Prostate gland (tissue), 2 donors: ENCODE measurements around the gene SLC1A7. TPM values are rescaled to one million over a fixed set of nuclear protein-coding genes. Genes with fewer than 3 reads are reported as not detected.

Source experiments
- DNase-seq: peaks from one replicate; pipeline ENCODE4 v3.0.0-alpha.2; 2019; ENCODE audit warnings: low spot score
- H3K27ac ChIP-seq, 2 donors: fragments of 200-600 bp; sonication (generic); 2 replicates each; pipeline ENCODE4 v1.5.1; 2017 to 2019
- H3K27me3 ChIP-seq: fragments of 200-600 bp; sonication (generic); replicated peaks from 2 replicates; pipeline ENCODE4 v1.5.1; 2019; ENCODE audit not compliant: insufficient read depth
- H3K36me3 ChIP-seq, 2 donors: fragments of 200-600 bp; sonication (generic); 1 replicate in 1 of 2; 2 replicates in 1 of 2; pipeline versions ENCODE4 v1.5.1 to v1.8.1; 2017 to 2019
- H3K4me1 ChIP-seq: fragments of 200-600 bp; sonication (generic); replicated peaks from 2 replicates; pipeline ENCODE4 v1.5.1; 2019
- H3K4me3 ChIP-seq, 2 donors: fragments of 200-600 bp; sonication (generic); 2 replicates each; pipeline ENCODE4 v1.5.1; 2017 to 2019
- H3K9me3 ChIP-seq: fragments of 200-600 bp; sonication (generic); 2 replicates; pipeline ENCODE4 v1.5.1; 2017
- POLR2A ChIP-seq: fragments of 450-650 bp; IDR thresholded peaks from one replicate; pipeline ENCODE4 v1.6.1; 2016; ENCODE audit warnings: antibody characterized with exemption, mild to moderate bottlenecking
- POLR2AphosphoS5 ChIP-seq: sonication (generic); formaldehyde crosslinking; IDR thresholded peaks from one replicate; pipeline ENCODE4 v1.6.1; 2017; ENCODE audit warnings: antibody characterized with exemption
- WGBS: methylation state at CpG from one replicate; pipeline ENCODE4 v1.1.5; 2018; 5-methylcytosine and 5-hydroxymethylcytosine counted together
- intact Hi-C: fragments of 100-400 bp; cut with DNase I; formaldehyde crosslinking; loops from one replicate; pipeline ENCODE4 v1.14.2; 2022
- total RNA-seq, 2 donors: library from RNA; depleted of rRNA; stranded (reverse); fragments of >200 nt; gene quantifications; one replicate each; pipeline ENCODE4 v1.1.0, GENCODE V29; 2016
- TF ChIP-seq, protein P1 (sequence below), 4 experiments: fragments of 200-600 bp in 2 of 4; fragments of 450-650 bp in 2 of 4; sonication (generic) in 2 of 4; IDR thresholded peaks; 1 replicate in 3 of 4; 2 replicates in 1 of 4; pipeline ENCODE4 v1.5.1; 2016 to 2019; ENCODE audit warnings: antibody characterized with exemption in 4 of 4, mild to moderate bottlenecking in 2 of 4, moderate library complexity in 2 of 4

Gene SLC1A7
- total RNA-seq, 2 donors from 2014 or later, result 1.8 TPM; not detected in 1

- Histone ChIP-seq H3K27me3 (no peaks in the 10 kb centered on the region), H3K4me3 (no peak overlapping the region), H3K27ac (no peak overlapping the region), H3K4me1 (peaks cover 6% of the 10 kb centered on the region), H3K36me3 (no peaks in the 10 kb centered on the region), H3K9me3 (no peaks in the 10 kb centered on the region)
- no peak for DNase-seq
- TF ChIP-seq POLR2AphosphoS5 (no peak), POLR2A (no peak)
- TF ChIP-seq, protein P1, sequence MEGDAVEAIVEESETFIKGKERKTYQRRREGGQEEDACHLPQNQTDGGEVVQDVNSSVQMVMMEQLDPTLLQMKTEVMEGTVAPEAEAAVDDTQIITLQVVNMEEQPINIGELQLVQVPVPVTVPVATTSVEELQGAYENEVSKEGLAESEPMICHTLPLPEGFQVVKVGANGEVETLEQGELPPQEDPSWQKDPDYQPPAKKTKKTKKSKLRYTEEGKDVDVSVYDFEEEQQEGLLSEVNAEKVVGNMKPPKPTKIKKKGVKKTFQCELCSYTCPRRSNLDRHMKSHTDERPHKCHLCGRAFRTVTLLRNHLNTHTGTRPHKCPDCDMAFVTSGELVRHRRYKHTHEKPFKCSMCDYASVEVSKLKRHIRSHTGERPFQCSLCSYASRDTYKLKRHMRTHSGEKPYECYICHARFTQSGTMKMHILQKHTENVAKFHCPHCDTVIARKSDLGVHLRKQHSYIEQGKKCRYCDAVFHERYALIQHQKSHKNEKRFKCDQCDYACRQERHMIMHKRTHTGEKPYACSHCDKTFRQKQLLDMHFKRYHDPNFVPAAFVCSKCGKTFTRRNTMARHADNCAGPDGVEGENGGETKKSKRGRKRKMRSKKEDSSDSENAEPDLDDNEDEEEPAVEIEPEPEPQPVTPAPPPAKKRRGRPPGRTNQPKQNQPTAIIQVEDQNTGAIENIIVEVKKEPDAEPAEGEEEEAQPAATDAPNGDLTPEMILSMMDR (IDR thresholded peaks at IDR 0.05), result no peak
- intact Hi-C loops, result loop anchor here (5.0 kb wide), 1 partner anchor 259 kb away; the partner anchor contains the start of gene ECHDC2
- WGBS, result 94% methylated on average over 5 of the region's 5 CpGs
These were observed 38.5 kb upstream of the SLC1A7 start for GRCh38 chr1:53180951-53181350.

DNA sequence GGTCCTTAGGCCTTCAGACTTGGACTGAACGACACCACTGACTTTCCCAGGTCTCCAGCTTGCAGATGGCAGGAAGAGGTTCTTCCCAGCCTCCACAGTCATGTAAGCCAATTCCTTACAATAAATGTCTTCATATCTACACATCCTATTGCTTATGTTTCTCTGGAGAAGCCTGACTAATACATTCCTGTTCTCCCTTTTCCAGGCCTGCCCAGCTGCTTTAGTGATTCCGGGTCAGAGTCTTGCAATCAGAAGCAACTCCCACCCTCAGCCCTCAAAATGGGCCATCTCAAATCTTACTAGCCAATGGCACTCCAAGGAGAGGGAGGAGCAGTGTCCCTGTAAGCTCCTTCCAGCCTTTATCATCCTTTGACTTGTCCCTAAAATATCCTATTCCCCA, 37.8 kb upstream of the SLC1A7 start:
- Histone ChIP-seq H3K4me3 (no peak overlapping the region), H3K9me3 (no peaks in the 10 kb centered on the region), H3K4me1 (peaks cover 6% of the 10 kb centered on the region), H3K27ac (no peak overlapping the region), H3K27me3 (no peaks in the 10 kb centered on the region), H3K36me3 (no peaks in the 10 kb centered on the region)
- intact Hi-C loops, result loop anchor here (5.0 kb wide), 1 partner anchor 258 kb away; the partner anchor contains the start of gene ECHDC2
- no peak for DNase-seq
- WGBS, result 93% methylated on average over 2 of the region's 2 CpGs
- TF ChIP-seq, protein P1 (IDR thresholded peaks at IDR 0.05), result no peak
- TF ChIP-seq POLR2A (no peak), POLR2AphosphoS5 (no peak)

DNA sequence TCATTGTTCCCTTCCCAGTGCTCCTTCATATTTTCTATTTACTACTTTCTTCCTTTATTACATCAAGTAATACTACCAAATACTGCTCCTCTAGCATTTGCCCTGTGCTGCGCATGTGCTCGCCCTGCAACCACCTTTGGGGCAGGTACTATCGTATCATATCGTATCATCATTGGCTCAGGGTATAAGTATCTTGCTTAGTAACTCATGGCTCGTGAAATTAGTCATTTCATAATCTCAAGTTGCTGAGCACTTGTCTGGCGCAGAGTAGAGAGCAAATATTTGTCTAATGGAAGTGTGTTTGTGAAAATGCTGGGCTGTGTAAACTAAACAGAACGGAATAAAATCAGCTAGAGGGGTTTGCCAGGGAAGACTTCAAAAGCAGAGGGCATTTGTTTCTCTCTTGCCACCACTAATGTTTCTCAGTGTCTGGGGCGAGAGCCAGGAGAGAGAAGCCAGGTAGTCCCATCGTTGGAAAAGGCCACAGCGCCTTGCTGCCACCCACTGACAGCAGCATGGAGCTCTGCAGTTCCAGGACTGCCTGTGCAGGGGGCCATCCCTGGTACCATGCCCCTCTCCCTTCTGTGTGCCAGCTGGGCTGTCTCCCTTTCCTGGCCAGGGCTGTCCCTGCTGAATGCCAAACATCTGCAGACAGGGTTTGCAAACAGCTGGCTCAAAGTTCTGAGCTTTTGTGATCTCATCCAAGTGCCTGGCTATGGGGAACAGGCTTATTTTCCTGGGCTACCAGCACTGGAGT, 34.2 kb upstream of the SLC1A7 start:
- H3K27me3 ChIP-seq, result no peaks in the 10 kb centered on the region
- intact Hi-C loops, result no loop called here
- no peaks in the 10 kb centered on the region for H3K36me3 ChIP-seq
- H3K9me3 ChIP-seq, result no peaks in the 10 kb centered on the region
- peaks cover 9% of the 10 kb centered on the region for H3K4me1 ChIP-seq
- TF ChIP-seq POLR2AphosphoS5 (peak; percentile 90), POLR2A (no peak)
- TF ChIP-seq, protein P1 (IDR thresholded peaks at IDR 0.05), result peak in 3 of 4 experiments; percentile 33 to 37 (median 36)
- peak overlapping the region in 1 of 2 donors; percentile 28 for H3K27ac ChIP-seq
- 16% methylated on average over 10 of the region's 10 CpGs for WGBS
- H3K4me3 ChIP-seq, result no peak overlapping the region
- peak; percentile 78 for DNase-seq

DNA sequence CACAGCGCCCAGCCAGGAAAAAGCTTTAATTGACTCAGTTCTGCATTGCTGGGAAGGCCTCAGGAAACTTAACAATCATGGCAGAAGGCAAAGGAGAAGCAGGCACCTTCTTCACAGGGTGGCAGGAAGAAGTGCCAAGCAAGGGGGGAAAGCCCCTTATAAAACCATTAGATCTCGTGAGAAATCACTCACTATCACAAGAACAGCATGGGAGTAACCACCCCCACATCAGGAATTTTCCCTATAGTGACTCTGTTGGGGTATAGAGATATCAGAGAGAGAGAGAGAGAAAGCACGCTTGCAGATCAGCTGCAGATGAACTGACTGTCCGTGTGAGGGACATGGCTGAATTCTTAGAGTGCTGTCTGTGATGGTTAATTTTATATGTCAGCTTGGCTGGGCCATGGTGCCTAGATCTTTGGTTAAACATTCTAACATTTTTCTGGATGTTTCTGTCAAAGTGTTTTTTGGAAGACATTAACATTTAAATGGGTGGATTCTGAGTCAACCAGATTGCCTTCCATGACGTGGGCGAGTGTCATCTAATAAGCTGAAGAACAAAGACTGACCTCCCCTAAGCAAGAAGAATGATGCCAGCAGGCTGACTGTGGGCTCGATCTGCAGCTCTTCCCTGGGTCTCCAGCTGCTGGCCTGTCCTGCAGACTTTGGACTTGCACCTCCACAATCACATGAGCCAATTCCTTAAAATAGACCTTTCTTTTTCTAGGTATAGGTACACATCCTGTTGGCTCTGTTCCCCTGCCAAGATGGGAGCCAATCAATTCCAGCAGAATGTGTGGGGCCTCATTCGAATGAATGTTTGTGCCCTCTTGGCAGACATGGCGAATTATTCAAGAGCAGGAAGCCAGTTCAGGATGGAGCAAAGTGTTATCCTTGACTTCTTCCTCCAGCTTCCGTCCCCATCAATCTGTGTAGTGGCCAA, 32.8 kb upstream of the SLC1A7 start:
- no peak overlapping the region for H3K27ac ChIP-seq
- H3K36me3 ChIP-seq, result no peaks in the 10 kb centered on the region
- no peak for DNase-seq
- H3K4me1 ChIP-seq, result peaks cover 9% of the 10 kb centered on the region
- H3K4me3 ChIP-seq, result no peak overlapping the region
- 81% methylated on average over 10 of the region's 10 CpGs for WGBS
- no peak for TF ChIP-seq POLR2AphosphoS5
- TF ChIP-seq, protein P1 (IDR thresholded peaks at IDR 0.05), result no peak
- no peak for TF ChIP-seq POLR2A
- H3K27me3 ChIP-seq, result no peaks in the 10 kb centered on the region
- intact Hi-C loops, result no loop called here
- no peaks in the 10 kb centered on the region for H3K9me3 ChIP-seq
